Activated CD4-positive, alpha-beta memory T cell treated with anti-CD3 and anti-CD28 coated beads for 36 hours (primary cell): ENCODE results near the gene CRIP3. TPM values are rescaled to one million over a fixed set of nuclear protein-coding genes. Genes with fewer than 3 reads are reported as not detected.
A peak's percentile ranks its signal among the peaks of the same experiment; 100 is the strongest.

Source experiments
- CTCF ChIA-PET: fragments of 350-600 bp; sonication (Branson Sonifier 250); formaldehyde crosslinking; loops from one replicate; lab custom pipeline; 2021; ENCODE audit warnings: antibody characterized with exemption, inconsistent platforms; lab: Charles Lee
- POLR2A ChIA-PET: fragments of 350-600 bp; sonication (Branson Sonifier 250); formaldehyde crosslinking; loops from one replicate; lab custom pipeline; 2021; ENCODE audit warnings: antibody characterized with exemption; lab: Charles Lee
- DNase-seq: peaks from one replicate; pipeline ENCODE4 v3.0.0-alpha.2; 2020
- H3K27ac Mint-ChIP-seq: one replicate; pipeline ENCODE4 v1.8.0; 2021; ENCODE audit warnings: mixed read lengths
- H3K27me3 Mint-ChIP-seq: one replicate; pipeline ENCODE4 v1.8.0; 2021; ENCODE audit warnings: mixed read lengths
- H3K36me3 Mint-ChIP-seq: one replicate; pipeline ENCODE4 v1.8.0; 2021; ENCODE audit warnings: mixed read lengths
- H3K4me1 Mint-ChIP-seq: one replicate; pipeline ENCODE4 v1.8.0; 2021; ENCODE audit warnings: low read depth, mixed read lengths
- H3K4me3 Mint-ChIP-seq: one replicate; pipeline ENCODE4 v1.8.0; 2021; ENCODE audit warnings: mild to moderate bottlenecking, mixed read lengths
- H3K9me3 Mint-ChIP-seq: one replicate; pipeline ENCODE4 v1.8.0; 2021; ENCODE audit warnings: mixed read lengths
- intact Hi-C: fragments of 100-400 bp; cut with micrococcal nuclease; formaldehyde crosslinking; loops from one replicate; pipeline ENCODE4 v1.15.1; 2023
- total RNA-seq, 2 experiments: library from RNA; stranded (reverse); gene quantifications; one replicate each; pipeline ENCODE4 v1.2.3, GENCODE V29; 2021

CRIP3 gene
- total RNA-seq, 2 experiments from 2014 or later: 2.0 to 2.9 TPM

DNA sequence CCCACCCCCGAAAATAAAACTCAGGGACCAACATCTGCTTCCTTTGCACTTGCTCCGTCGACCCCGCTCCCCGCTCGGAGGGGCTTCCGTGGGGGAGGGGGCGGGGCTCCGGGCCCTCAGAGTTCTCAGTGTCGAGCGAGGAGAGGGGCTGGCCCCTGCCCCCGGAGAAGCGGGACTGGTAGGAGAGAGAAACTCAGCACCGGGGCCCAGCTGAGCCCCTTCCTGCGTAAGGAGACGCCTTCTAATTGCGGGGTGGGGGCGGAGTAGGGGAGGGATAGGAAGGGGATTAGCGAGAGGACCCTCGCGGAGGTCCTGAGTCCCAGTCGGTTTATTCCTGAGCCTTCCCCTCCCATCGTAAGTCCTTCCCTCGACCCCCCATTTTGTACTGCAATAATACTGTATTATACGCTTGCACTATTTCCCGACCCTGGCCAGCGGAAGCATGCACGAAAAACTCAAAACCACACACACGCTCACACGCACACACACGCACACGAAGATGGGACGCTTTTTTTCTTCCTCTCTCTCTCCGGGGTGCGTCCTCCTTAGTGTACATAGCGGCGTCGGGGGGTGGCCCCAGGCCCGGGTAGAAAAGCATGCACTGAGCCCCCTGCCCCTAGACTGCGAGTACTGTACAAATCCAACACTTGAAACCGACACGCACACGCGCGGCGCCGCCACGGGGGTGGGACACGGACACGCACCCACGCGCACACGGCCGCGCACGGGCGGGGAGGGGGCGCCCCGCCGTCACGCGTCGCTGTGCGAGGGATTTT is 32.6 kb downstream of the CRIP3 start:
- Mint-ChIP-seq H3K27ac (no peak overlapping the region), H3K36me3 (no peaks in the 10 kb centered on the region), H3K9me3 (no peaks in the 10 kb centered on the region), H3K4me3 (peak overlapping the region; percentile 67), H3K4me1 (peaks cover 11% of the 10 kb centered on the region), H3K27me3 (peaks cover 20% of the 10 kb centered on the region)
- peak; percentile 58 for DNase-seq
- POLR2A ChIA-PET: no interaction called here
- intact Hi-C loops: no loop called here
- CTCF ChIA-PET: interaction anchor here (0.9 to 1.2 kb wide), 2 partner anchors 15 to 122 kb away, joined by 3 to 4 read pairs; no protein-coding TSS in a partner anchor

DNA sequence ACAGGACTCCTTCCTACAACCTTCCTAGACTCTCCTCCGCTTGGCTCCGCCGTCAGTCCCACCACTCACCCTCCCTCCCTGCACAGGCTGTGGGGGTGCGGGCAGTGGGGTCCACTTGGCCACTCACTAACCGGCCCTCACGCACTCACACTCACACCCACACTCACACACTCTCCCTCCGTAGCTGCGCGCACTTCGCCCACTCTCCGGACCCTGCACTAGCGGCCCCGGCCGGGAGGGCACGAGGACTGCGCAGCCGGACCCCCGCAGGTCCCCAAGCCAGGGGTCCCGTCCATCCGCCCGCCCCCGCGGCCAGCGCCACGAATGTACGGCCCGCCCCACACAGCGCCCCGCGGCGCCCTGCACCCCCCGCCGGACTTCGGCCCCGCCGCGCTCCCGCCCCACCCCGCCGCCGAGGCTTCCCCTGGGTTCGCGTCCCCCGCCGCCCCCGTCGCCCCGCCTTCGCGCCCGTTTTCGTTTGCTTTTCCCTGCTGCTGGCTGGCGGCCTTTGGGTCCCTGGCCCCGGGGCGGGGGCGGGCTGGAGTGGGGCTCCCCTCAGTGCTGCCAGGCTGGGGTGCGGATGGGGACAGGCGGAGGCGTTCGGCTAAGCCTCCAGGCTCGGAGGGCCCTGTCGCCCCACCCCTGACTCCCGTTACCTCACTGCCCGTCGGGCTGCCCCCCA is 33.6 kb downstream of the CRIP3 start:
- intact Hi-C loops: no loop called here
- CTCF ChIA-PET: interaction anchor here (0.9 to 1.4 kb wide), 3 partner anchors 14 to 123 kb away, joined by 3 to 4 read pairs (median 4); partner anchors contain the start of gene CRIP3
- H3K36me3 Mint-ChIP-seq: no peaks in the 10 kb centered on the region
- H3K27ac Mint-ChIP-seq: no peak overlapping the region
- H3K27me3 Mint-ChIP-seq: peaks cover 20% of the 10 kb centered on the region
- H3K9me3 Mint-ChIP-seq: no peaks in the 10 kb centered on the region
- POLR2A ChIA-PET: no interaction called here
- H3K4me3 Mint-ChIP-seq: peak overlapping the region; percentile 55
- peaks cover 11% of the 10 kb centered on the region for H3K4me1 Mint-ChIP-seq
- peak; percentile 35 for DNase-seq

DNA sequence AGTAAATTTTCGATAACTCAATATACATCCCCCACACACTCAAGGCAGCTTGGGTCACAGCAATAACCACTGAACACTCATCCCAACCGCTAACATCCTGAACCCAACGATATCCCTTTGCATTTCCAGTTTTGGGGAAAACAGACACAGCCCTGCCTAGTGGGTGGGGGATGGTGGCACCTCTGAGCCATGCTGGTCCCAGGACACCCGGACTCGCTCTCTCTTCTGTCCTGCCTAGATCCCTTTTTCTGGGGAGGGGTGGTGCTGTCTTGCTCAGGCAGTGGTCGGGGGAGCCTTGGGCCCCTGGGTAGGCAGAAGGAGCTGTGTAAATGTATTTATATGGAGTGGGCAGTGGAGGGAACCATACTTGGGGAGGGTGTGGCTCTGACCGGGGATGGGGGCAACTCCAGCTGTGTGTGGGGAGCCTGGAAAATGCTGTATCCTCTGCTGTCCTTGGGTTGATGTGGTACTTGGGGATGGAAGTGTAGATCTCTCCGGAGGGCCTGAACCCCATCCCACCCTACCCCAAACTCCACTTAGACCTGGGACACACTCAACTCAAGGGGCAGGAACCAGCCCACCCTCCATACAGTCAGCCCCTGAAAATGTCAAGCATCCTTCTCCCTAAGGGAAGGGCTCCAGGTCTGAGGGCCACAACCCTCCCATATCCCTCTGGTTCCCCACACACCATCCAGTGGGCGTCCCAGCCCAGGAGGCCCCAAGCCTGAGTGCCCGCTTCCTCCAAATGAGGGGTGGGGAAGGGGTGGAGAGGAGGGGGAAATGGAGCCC is 34.3 kb downstream of the CRIP3 start:
- Mint-ChIP-seq H3K27me3 (peaks cover 20% of the 10 kb centered on the region), H3K4me3 (peak overlapping the region; percentile 55), H3K4me1 (peaks cover 11% of the 10 kb centered on the region), H3K36me3 (no peaks in the 10 kb centered on the region), H3K9me3 (no peaks in the 10 kb centered on the region), H3K27ac (no peak overlapping the region)
- no peak for DNase-seq
- intact Hi-C loops: no loop called here
- ChIA-PET CTCF (interaction anchor here (1.4 kb wide), 1 partner anchor 34 kb away, joined by 4 read pairs; the partner anchor contains the start of gene CRIP3), POLR2A (interaction anchor here (1.0 kb wide), 1 partner anchor 53 kb away, joined by 3 read pairs; no protein-coding TSS in a partner anchor)

DNA sequence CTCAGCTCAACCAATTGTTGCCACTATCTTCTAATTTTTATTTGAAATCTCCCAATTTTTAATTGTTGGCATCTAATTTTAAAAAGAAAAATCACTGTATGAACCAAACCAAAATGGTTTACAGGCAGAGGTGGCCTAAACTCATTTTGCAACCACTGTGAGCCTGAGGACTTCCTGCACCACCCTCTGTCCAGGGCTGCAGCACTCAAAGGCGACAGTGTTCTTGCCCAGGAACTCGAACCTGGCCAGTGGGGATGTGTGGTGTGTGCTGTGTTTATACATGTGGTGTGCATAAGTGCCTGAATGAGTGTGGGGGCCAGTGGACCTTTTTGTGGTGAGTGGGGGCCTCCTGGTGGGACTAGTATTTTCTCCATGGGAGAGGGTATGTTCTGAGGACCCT is 34.9 kb downstream of the CRIP3 start:
- Mint-ChIP-seq H3K4me1 (peaks cover 16% of the 10 kb centered on the region), H3K27ac (no peak overlapping the region), H3K9me3 (no peaks in the 10 kb centered on the region), H3K27me3 (peaks cover 20% of the 10 kb centered on the region), H3K36me3 (no peaks in the 10 kb centered on the region), H3K4me3 (no peak overlapping the region)
- no peak for DNase-seq
- ChIA-PET POLR2A (interaction anchor here (1.0 kb wide), 1 partner anchor 52 kb away, joined by 3 read pairs; no protein-coding TSS in a partner anchor), CTCF (no interaction called here)
- intact Hi-C loops: no loop called here

DNA sequence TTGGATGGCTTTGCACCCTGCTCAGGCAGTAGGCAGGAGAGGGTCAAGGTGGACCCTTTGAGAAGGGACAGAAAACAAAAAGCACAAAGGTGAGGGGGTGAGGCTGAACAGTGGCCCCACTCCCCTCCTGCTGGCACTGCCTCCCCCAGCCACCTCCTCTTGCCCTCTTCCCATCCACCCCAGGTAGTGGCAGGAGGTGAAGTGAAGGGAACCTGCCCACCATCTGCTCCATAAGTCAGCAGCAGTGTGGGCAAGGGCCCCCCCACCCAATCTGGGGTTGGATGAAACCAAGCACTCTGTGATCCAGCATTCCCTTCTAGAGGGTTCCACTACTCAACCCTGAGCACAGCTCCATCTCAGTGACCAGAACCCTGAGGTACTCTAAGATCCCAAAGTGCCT is 36.7 kb downstream of the CRIP3 start:
- no peak for DNase-seq
- ChIA-PET POLR2A (no interaction called here), CTCF (interaction anchor here (1.1 kb wide), 1 partner anchor 234 kb away, joined by 3 read pairs; no protein-coding TSS in a partner anchor)
- intact Hi-C loops: no loop called here
- Mint-ChIP-seq H3K27me3 (peaks cover 11% of the 10 kb centered on the region), H3K27ac (no peak overlapping the region), H3K4me1 (peaks cover 16% of the 10 kb centered on the region), H3K4me3 (no peak overlapping the region), H3K36me3 (no peaks in the 10 kb centered on the region), H3K9me3 (no peaks in the 10 kb centered on the region)

DNA sequence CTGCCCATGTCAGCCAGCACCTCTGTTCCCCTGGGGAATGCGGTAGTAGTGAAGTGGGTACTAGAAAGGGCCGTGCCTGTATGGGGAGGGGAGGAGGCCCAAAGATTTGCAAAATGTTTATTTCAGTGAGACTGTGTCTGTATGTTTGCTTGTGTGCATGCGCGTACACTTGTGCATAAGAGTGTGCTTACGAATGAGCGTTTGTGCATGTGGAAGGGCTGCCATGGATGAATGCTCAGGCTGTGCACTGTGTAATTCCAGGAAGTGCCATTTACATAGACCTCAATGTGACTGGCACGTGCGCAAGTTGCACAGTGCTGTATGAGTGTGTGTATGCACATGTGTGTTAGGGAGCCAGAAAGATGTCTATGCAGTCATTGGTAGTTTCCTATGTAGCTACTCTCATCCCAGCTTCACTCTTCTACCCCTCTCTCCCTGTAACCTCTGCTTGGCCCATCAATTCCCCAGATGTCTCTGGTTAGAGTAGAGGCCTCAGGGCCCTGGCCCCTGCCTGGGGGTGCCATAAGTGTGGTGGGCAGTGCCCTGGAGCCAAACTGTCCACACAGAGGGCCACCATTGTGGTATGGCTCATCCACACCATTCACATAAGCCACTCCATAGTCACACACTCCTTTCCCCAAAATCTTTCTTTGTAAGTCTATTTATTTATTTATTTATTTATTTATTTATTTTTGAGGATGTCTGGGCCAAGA is 37.4 kb downstream of the CRIP3 start:
- ChIA-PET POLR2A (no interaction called here), CTCF (no interaction called here)
- Mint-ChIP-seq H3K27me3 (peaks cover 6% of the 10 kb centered on the region), H3K4me3 (no peak overlapping the region), H3K9me3 (no peaks in the 10 kb centered on the region), H3K27ac (no peak overlapping the region), H3K4me1 (peaks cover 11% of the 10 kb centered on the region), H3K36me3 (no peaks in the 10 kb centered on the region)
- intact Hi-C loops: no loop called here
- no peak for DNase-seq

DNA sequence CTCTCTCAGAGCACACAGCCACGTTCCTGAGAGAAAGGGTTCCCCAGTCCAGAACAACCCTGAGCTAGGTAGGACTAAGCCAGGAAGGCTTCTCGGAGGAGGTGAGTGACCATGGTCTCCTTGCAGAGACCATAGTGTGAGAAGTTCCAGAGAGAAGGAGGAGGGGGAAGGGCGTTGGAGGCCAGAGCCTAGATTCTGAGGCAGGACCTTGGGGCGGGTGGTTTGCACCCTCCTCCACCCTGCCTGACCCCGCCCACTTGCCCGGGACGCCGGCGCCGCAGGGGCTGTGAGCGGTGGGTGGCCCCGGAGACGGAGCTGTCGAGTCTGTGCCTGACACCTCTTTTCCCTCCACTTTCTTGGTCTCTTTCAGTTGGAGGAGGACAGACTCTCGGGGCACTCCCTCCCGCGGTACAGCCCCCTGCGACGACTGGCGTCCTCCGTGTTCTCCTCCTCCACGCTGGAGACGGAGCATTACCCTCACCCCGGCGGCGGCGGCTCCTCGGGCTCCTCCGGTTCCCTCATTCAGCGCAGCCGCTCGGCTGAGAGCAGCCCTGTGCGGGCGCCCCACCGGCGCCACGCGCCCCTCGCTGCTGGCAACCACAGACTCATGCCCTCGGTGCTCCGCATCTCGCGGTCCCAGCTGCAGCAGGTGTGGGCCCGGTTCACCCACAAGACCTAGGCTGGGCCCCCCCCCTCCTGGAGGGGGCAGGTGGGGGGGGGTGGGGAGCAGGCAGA is 39.2 kb downstream of the CRIP3 start:
- ChIA-PET POLR2A (no interaction called here), CTCF (interaction anchor here (1.2 to 1.4 kb wide), 2 partner anchors 237 kb away, joined by 4 read pairs; no protein-coding TSS in a partner anchor)
- H3K27ac Mint-ChIP-seq: no peak overlapping the region
- intact Hi-C loops: no loop called here
- peaks cover 5% of the 10 kb centered on the region for H3K4me1 Mint-ChIP-seq
- peak overlapping the region; percentile 28 for H3K4me3 Mint-ChIP-seq
- no peaks in the 10 kb centered on the region for H3K27me3 Mint-ChIP-seq
- no peaks in the 10 kb centered on the region for H3K36me3 Mint-ChIP-seq
- no peaks in the 10 kb centered on the region for H3K9me3 Mint-ChIP-seq
- DNase-seq: peak; percentile 57

DNA sequence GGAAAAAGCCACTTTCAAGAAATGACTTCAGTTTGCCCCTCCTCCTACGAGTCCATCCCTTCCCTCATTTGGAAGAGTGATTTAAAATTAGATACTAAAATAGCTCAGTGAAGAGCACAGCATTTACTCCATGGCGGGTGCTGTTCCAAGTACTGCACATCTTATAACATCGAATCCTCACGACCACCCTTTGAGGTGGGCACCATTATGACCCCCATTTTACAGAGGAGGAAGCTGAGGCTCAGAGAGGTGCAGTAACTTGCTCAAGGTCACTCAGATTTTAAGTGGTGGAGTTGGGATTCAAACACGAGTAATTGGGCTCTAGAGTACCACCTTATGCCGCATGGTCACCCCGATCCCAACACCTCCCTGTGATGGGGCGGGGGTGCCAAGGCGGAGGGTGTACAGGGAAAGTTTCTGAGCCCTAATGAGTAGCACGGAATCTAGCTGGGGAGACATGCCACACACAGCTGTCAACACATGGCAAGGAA is 39.8 kb downstream of the CRIP3 start:
- no peaks in the 10 kb centered on the region for H3K9me3 Mint-ChIP-seq
- H3K27ac Mint-ChIP-seq: no peak overlapping the region
- DNase-seq: no peak
- H3K36me3 Mint-ChIP-seq: no peaks in the 10 kb centered on the region
- H3K27me3 Mint-ChIP-seq: no peaks in the 10 kb centered on the region
- CTCF ChIA-PET: interaction anchor here (1.4 kb wide), 2 partner anchors 129 to 238 kb away, joined by 4 read pairs; no protein-coding TSS in a partner anchor
- intact Hi-C loops: no loop called here
- H3K4me3 Mint-ChIP-seq: peak overlapping the region; percentile 28
- peaks cover 5% of the 10 kb centered on the region for H3K4me1 Mint-ChIP-seq
- POLR2A ChIA-PET: no interaction called here

DNA sequence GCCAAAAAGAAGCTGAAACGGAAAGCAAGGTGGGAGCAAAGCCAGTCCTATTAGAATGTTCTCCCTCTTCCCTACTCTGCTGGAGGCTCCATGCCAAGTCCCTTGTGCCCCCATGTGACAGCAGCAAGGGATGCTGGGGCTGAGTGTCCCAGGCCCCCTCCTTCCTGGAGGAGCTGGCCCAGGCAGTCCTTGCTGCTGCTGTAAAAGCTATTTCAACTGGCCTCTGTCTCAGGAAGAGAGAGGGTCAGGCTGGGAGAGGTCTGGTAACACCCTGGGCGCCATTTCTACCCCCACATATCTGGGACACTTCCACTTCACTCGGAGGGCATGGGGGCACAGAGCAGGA is 40.3 kb downstream of the CRIP3 start:
- H3K27me3 Mint-ChIP-seq: no peaks in the 10 kb centered on the region
- POLR2A ChIA-PET: no interaction called here
- CTCF ChIA-PET: interaction anchor here (1.4 kb wide), 2 partner anchors 130 to 238 kb away, joined by 4 read pairs; no protein-coding TSS in a partner anchor
- no peaks in the 10 kb centered on the region for H3K36me3 Mint-ChIP-seq
- DNase-seq: no peak
- H3K9me3 Mint-ChIP-seq: no peaks in the 10 kb centered on the region
- no peak overlapping the region for H3K27ac Mint-ChIP-seq
- H3K4me3 Mint-ChIP-seq: no peak overlapping the region
- intact Hi-C loops: no loop called here
- peaks cover 8% of the 10 kb centered on the region for H3K4me1 Mint-ChIP-seq

DNA sequence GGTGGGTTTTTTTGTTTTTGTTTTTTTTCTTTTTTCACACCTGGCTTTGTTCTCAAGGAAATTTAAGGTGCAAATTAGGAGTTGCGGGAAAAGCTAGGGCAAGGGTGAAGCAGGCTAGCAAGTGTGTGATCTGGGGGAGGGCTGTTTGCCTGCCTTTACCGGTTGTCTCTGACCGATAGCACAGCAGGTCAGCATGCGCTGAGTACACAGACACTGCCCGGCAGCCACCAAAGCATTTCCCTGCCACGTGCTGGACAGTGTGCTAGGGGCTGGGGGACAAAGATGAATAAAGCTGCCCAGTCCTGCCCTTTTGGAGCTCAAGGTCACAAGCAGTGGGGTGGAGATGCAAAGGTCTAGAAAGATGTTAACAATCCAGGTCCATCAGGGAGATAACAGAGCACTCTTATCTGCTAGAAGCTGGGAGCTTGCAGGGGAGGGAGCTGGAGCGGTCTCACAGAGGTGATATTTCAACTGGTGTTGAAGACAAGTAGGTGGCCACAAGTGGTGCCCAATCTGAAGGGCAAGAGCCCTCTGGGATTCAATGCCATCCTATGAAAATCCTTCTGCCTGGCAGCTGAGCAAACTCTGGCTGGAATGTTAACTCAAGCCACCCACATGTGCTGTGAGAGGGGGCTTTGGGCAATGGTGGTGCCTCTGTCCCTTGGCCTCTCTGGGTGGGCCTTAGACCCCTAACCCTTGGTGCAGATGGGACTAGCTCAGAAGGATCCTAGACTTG is 40.8 kb downstream of the CRIP3 start:
- DNase-seq: no peak
- intact Hi-C loops: no loop called here
- POLR2A ChIA-PET: no interaction called here

More for the DNA sequence above, 40.8 kb downstream of the CRIP3 start:
- H3K4me3 Mint-ChIP-seq: no peak overlapping the region
- no peak overlapping the region for H3K27ac Mint-ChIP-seq
- H3K4me1 Mint-ChIP-seq: peaks cover 8% of the 10 kb centered on the region
- no peaks in the 10 kb centered on the region for H3K9me3 Mint-ChIP-seq
- no peaks in the 10 kb centered on the region for H3K36me3 Mint-ChIP-seq
- CTCF ChIA-PET: interaction anchor here (1.4 kb wide), 2 partner anchors 131 to 239 kb away, joined by 4 read pairs; no protein-coding TSS in a partner anchor
- no peaks in the 10 kb centered on the region for H3K27me3 Mint-ChIP-seq
